CD8-positive, alpha-beta memory T cell (primary cell): ENCODE results near the gene AKR1A1. TPM values are rescaled to one million over a fixed set of nuclear protein-coding genes. Genes with fewer than 3 reads are reported as not detected.
A peak's percentile ranks its signal among the peaks of the same experiment; 100 is the strongest.

Source experiments
- CTCF ChIA-PET: fragments of 350-600 bp; sonication (Branson Sonifier 250); formaldehyde crosslinking; loops from one replicate; lab custom pipeline; 2021; ENCODE audit warnings: antibody characterized with exemption; lab: Charles Lee
- POLR2A ChIA-PET: fragments of 350-600 bp; sonication (Branson Sonifier 250); formaldehyde crosslinking; loops from one replicate; lab custom pipeline; 2021; ENCODE audit warnings: antibody characterized with exemption; lab: Charles Lee
- DNase-seq, 5 donors: peaks; one replicate each; pipeline versions ENCODE4 v3.0.0 to v3.0.0-alpha.2; 2020 to 2022; ENCODE audit warnings: mixed read lengths in 1 of 5
- H3K27ac ChIP-seq: one replicate; pipeline ENCODE4 v1.7.0; 2013; ENCODE audit warnings: low read depth, mild to moderate bottlenecking, low read length, moderate library complexity
- H3K27me3 ChIP-seq: 2 replicates; pipeline ENCODE4 v1.7.0; 2013; ENCODE audit warnings: low read length, mild to moderate bottlenecking; ENCODE audit not compliant: insufficient read depth, poor library complexity, severe bottlenecking
- H3K36me3 ChIP-seq: 2 replicates; pipeline ENCODE4 v1.7.0; 2013; ENCODE audit warnings: mild to moderate bottlenecking, low read length, moderate library complexity; ENCODE audit not compliant: insufficient read depth
- H3K4me1 ChIP-seq: 2 replicates; pipeline ENCODE4 v1.7.0; 2013; ENCODE audit warnings: mild to moderate bottlenecking, low read length, moderate library complexity; ENCODE audit not compliant: insufficient read depth
- H3K4me3 ChIP-seq: 2 replicates; pipeline ENCODE4 v1.7.0; 2013; ENCODE audit warnings: mild to moderate bottlenecking, low read length
- H3K9me3 ChIP-seq: 2 replicates; pipeline ENCODE4 v1.7.0; 2013; ENCODE audit warnings: mild to moderate bottlenecking, low read length
- H3K27ac Mint-ChIP-seq, 8 donors: one replicate each; pipeline ENCODE4 v1.8.0; 2020 to 2021; ENCODE audit warnings: mixed read lengths in 8 of 8, mild to moderate bottlenecking in 6 of 8, inconsistent platforms in 3 of 8, moderate library complexity in 3 of 8
- H3K27me3 Mint-ChIP-seq, 2 donors: one replicate each; pipeline ENCODE4 v1.8.0; 2020 to 2021; ENCODE audit warnings: mixed read lengths in 2 of 2, mild to moderate bottlenecking in 1 of 2, moderate library complexity in 1 of 2
- H3K36me3 Mint-ChIP-seq, 3 donors: one replicate each; pipeline ENCODE4 v1.8.0; 2020 to 2021; ENCODE audit warnings: mixed read lengths in 3 of 3, inconsistent platforms in 1 of 3, mild to moderate bottlenecking in 1 of 3
- H3K4me1 Mint-ChIP-seq, 3 donors: one replicate each; pipeline ENCODE4 v1.8.0; 2020 to 2021; ENCODE audit warnings: mixed read lengths in 3 of 3, inconsistent platforms in 1 of 3, mild to moderate bottlenecking in 1 of 3
- H3K4me3 Mint-ChIP-seq, 7 donors: one replicate each; pipeline ENCODE4 v1.8.0; 2020 to 2021; ENCODE audit warnings: mixed read lengths in 7 of 7, mild to moderate bottlenecking in 6 of 7, moderate library complexity in 4 of 7, inconsistent platforms in 2 of 7
- H3K9me3 Mint-ChIP-seq, 5 donors: one replicate each; pipeline ENCODE4 v1.8.0; 2020 to 2022; ENCODE audit warnings: mixed read lengths in 5 of 5, mild to moderate bottlenecking in 3 of 5, moderate library complexity in 2 of 5, inconsistent platforms in 1 of 5
- polyA plus RNA-seq: library from polyadenylated mRNA; unstranded; fragments of 300-500 nt; fragmentation: Illumina TruSeq; gene quantifications from one replicate; pipeline ENCODE4 v1.2.3, GENCODE V29; 2021
- total RNA-seq, 2 experiments: library from RNA; stranded (reverse); gene quantifications; one replicate each; pipeline ENCODE4 v1.2.3, GENCODE V29; 2021

The AKR1A1 gene
- total and polyA plus RNA-seq, 3 experiments from 2014 or later = 98.3 to 217 (median 204) TPM

DNA sequence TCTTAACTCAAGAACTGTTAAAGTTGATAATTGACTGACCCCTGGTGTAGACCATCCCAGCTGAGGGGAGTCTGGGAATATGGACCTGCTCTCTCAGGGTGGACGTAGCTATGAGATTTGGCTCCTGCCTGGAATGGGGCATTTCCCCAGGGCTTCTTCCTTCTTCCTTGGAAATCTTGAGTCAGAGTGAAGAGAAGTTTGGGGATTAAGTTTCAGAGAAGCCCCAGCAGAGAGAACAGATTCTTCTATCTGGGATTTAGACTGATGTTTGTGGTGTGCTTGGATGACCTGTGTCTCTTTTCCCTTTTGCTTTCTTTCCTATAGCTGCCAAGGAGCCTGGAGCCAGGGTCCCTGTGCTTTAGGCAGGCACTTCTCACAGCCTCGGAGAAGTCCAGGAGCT, 13.2 kb downstream of the AKR1A1 start:
- no peak for DNase-seq
- no peaks in the 10 kb centered on the region for H3K4me1 ChIP-seq
- Mint-ChIP-seq H3K27ac (peak overlapping the region in 1 of 8 donors; percentile 94), H3K4me1 (peaks cover 0 to 3% (median 2%) of the 10 kb centered on the region in 3 donors), H3K36me3 (peaks cover 7 to 61% (median 13%) of the 10 kb centered on the region in 3 donors), H3K4me3 (no peak overlapping the region), H3K27me3 (no peaks in the 10 kb centered on the region), H3K9me3 (no peaks in the 10 kb centered on the region)
- POLR2A ChIA-PET = no interaction called here
- H3K36me3 ChIP-seq = peaks cover 20% of the 10 kb centered on the region
- no peak overlapping the region for H3K27ac ChIP-seq
- no peak overlapping the region for H3K4me3 ChIP-seq
- CTCF ChIA-PET = interaction anchor here (0.8 to 1.5 kb wide), 3 partner anchors 9 to 52 kb away, joined by 3 to 5 read pairs (median 4); no protein-coding TSS in a partner anchor
- H3K9me3 ChIP-seq = no peaks in the 10 kb centered on the region
- H3K27me3 ChIP-seq = no peaks in the 10 kb centered on the region

DNA sequence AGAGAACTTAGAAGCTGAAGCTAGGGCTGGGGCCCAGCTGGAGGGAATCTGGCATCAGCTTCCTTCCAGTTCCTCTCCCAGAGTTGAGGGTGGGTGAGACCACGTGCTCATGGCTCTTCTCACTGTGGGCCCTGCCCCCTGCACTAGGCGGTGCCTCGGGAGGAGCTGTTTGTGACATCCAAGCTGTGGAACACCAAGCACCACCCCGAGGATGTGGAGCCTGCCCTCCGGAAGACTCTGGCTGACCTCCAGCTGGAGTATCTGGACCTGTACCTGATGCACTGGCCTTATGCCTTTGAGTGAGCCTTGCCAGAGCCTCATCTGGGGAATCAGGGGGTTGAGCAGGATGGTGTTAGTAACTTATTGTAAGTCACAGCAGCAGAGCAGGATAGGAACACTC, 16.1 kb downstream of the AKR1A1 start:
- H3K27ac ChIP-seq = no peak overlapping the region
- Mint-ChIP-seq H3K4me3 (no peak overlapping the region), H3K9me3 (no peaks in the 10 kb centered on the region), H3K27me3 (no peaks in the 10 kb centered on the region), H3K27ac (peak overlapping the region in 2 of 8 donors; percentile 55 to 58), H3K36me3 (peaks cover 7 to 56% (median 12%) of the 10 kb centered on the region in 3 donors), H3K4me1 (peaks cover 0 to 2% (median 0%) of the 10 kb centered on the region in 3 donors)
- H3K27me3 ChIP-seq = no peaks in the 10 kb centered on the region
- CTCF ChIA-PET = interaction anchor here (1.2 to 8.2 kb wide), 4 partner anchors 14 to 74 kb away, joined by 4 to 101 read pairs (median 27); partner anchors contain the start of genes NASP and PRDX1
- no peaks in the 10 kb centered on the region for H3K4me1 ChIP-seq
- DNase-seq = no peak
- no peak overlapping the region for H3K4me3 ChIP-seq
- H3K36me3 ChIP-seq = peaks cover 31% of the 10 kb centered on the region
- POLR2A ChIA-PET = interaction anchor here (0.6 kb wide), 1 partner anchor 287 kb away, joined by 7 read pairs; no protein-coding TSS in a partner anchor
- H3K9me3 ChIP-seq = no peaks in the 10 kb centered on the region

DNA sequence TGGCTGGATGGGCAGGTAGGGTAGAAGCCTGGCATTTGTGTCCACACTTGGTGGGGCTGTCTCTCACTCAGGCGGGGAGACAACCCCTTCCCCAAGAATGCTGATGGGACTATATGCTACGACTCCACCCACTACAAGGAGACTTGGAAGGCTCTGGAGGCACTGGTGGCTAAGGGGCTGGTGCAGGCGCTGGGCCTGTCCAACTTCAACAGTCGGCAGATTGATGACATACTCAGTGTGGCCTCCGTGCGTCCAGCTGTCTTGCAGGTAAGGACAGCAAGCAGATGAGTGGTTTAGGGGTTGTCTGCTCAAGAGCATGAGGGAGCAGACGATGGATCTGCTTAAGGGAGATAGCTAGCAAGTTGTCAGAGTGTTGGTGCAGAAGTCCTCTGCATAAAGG, 17.3 kb downstream of the AKR1A1 start:
- no peak overlapping the region for H3K27ac ChIP-seq
- no peak overlapping the region for H3K4me3 ChIP-seq
- H3K9me3 ChIP-seq = no peaks in the 10 kb centered on the region
- POLR2A ChIA-PET = no interaction called here
- DNase-seq = no peak
- H3K36me3 ChIP-seq = peaks cover 31% of the 10 kb centered on the region
- H3K4me1 ChIP-seq = no peaks in the 10 kb centered on the region
- H3K27ac Mint-ChIP-seq = peak overlapping the region in 3 of 8 donors; percentile 18 to 58 (median 43)
- H3K4me3 Mint-ChIP-seq = no peak overlapping the region
- peaks cover 0 to 2% (median 0%) of the 10 kb centered on the region in 3 donors for H3K4me1 Mint-ChIP-seq
- H3K27me3 ChIP-seq = no peaks in the 10 kb centered on the region
- CTCF ChIA-PET = interaction anchor here (0.7 to 8.2 kb wide), 6 partner anchors 13 to 604 kb away, joined by 3 to 101 read pairs (median 15); partner anchors contain the start of genes CCDC163, MMACHC, NASP and TESK2
- no peaks in the 10 kb centered on the region for H3K27me3 Mint-ChIP-seq
- H3K9me3 Mint-ChIP-seq = no peaks in the 10 kb centered on the region
- peaks cover 7 to 49% (median 10%) of the 10 kb centered on the region in 3 donors for H3K36me3 Mint-ChIP-seq

DNA sequence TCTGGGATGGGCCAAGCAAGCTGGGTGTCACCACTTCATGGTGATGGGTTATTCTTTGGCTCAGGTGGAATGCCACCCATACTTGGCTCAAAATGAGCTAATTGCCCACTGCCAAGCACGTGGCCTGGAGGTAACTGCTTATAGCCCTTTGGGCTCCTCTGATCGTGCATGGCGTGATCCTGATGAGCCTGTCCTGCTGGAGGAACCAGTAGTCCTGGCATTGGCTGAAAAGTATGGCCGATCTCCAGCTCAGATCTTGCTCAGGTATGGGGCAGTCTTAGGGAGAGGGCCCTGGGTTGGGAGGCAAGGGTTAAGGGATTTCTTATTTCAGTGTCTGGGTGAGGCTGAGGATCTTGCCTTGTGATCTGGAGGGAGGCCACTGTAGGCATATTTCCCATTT, 17.8 kb downstream of the AKR1A1 start:
- Mint-ChIP-seq H3K4me1 (peaks cover 0 to 2% (median 0%) of the 10 kb centered on the region in 3 donors), H3K27me3 (no peaks in the 10 kb centered on the region), H3K4me3 (no peak overlapping the region), H3K9me3 (no peaks in the 10 kb centered on the region), H3K27ac (peak overlapping the region in 5 of 8 donors; percentile 18 to 58 (median 29)), H3K36me3 (peaks cover 7 to 45% (median 10%) of the 10 kb centered on the region in 3 donors)
- H3K27ac ChIP-seq = no peak overlapping the region
- no peak for DNase-seq
- no peaks in the 10 kb centered on the region for H3K4me1 ChIP-seq
- ChIA-PET CTCF (interaction anchor here (1.2 to 8.2 kb wide), 9 partner anchors 13 to 554 kb away, joined by 3 to 101 read pairs (median 12); partner anchors contain the start of genes CCDC163, MMACHC, NASP and PRDX1), POLR2A (interaction anchor here (2.5 kb wide), 1 partner anchor 47 kb away, joined by 8 read pairs; the partner anchor contains the start of gene PRDX1)
- H3K4me3 ChIP-seq = no peak overlapping the region
- H3K9me3 ChIP-seq = no peaks in the 10 kb centered on the region
- peaks cover 31% of the 10 kb centered on the region for H3K36me3 ChIP-seq
- no peaks in the 10 kb centered on the region for H3K27me3 ChIP-seq

DNA sequence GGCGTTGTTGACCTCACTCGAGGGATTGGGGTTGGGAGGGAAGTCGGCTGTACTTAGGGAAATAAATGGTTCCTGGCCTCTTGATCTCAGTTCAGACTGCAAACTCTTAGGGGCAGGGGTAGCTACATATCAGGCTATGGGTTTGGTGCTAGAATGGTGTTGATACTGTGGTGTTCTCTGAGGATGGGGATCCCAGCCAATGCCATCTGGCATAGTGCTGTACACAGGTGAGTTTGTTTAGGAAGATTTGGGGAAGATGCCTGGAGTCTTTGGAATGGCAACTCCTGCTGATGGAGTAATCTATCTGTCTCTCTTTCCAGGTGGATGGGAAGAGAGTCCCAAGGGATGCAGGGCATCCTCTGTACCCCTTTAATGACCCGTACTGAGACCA, 18.9 kb downstream of the AKR1A1 start:
- H3K4me3 ChIP-seq = no peak overlapping the region
- Mint-ChIP-seq H3K4me1 (no peaks in the 10 kb centered on the region), H3K4me3 (no peak overlapping the region), H3K27me3 (no peaks in the 10 kb centered on the region), H3K27ac (peak overlapping the region in 5 of 8 donors; percentile 43 to 86 (median 49)), H3K9me3 (no peaks in the 10 kb centered on the region), H3K36me3 (peaks cover 4 to 37% (median 8%) of the 10 kb centered on the region in 3 donors)
- ChIA-PET POLR2A (interaction anchor here (2.5 kb wide), 1 partner anchor 48 kb away, joined by 8 read pairs; the partner anchor contains the start of gene PRDX1), CTCF (interaction anchor here (0.8 to 8.2 kb wide), 14 partner anchors 9 to 235 kb away, joined by 3 to 101 read pairs (median 5); partner anchors contain the start of genes AKR1A1, CCDC163, MMACHC and NASP)
- H3K36me3 ChIP-seq = peaks cover 31% of the 10 kb centered on the region
- H3K4me1 ChIP-seq = no peaks in the 10 kb centered on the region
- no peak for DNase-seq
- H3K27me3 ChIP-seq = no peaks in the 10 kb centered on the region
- no peak overlapping the region for H3K27ac ChIP-seq
- H3K9me3 ChIP-seq = no peaks in the 10 kb centered on the region

DNA sequence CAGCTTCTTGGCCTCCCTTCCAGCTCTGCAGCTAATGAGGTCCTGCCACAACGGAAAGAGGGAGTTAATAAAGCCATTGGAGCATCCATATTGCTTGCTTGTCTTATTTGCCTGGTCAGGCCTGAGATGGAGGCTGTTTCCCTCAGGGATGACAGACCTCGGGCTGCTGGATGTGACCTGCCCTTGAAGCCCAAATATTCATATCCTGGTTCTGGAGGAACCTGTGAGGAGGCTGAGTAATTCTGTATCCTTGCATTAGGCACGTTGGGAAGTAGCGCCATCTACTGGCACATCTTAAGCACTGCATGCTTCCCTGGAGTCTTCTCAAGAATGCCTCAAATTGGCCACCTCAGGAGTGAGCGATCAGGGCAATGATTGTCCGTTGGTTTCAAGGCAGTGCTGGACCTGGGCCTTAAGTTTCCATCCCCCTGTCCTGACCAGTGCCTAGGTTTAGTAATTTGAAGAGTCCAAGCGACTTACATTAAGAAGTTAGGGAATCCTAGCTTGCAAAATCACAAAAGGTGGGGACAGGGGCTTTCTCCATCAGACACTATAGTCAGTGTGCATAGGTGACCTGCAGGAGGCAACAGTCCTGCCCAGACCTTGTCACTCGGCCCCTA, 19.4 kb downstream of the AKR1A1 start:
- CTCF ChIA-PET = interaction anchor here (0.6 to 8.2 kb wide), 19 partner anchors 9 to 235 kb away, joined by 3 to 101 read pairs (median 3); partner anchors contain the start of genes AKR1A1, CCDC163, MMACHC and MUTYH
- peaks cover 31% of the 10 kb centered on the region for H3K36me3 ChIP-seq

DNA sequence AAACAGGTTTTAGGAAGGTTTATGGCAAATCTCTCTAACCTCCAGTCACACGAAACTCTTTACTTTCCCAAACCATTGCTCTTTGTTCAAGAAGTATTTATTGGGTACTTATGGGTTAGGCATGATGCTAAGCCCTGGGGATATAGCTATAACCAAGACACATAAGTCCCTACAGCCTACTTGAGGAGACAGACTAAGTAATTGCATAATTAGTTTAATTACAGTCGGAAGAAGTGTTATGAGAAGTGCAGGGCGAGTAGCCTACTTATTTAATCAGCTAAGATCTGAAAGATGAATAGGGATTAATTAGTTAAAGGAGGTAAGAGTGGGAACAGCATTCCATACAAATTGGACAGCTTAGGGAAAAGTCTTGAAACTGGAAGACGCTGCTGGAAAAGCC, 20.0 kb downstream of the AKR1A1 start:
- Mint-ChIP-seq H3K27me3 (no peaks in the 10 kb centered on the region), H3K4me1 (no peaks in the 10 kb centered on the region), H3K9me3 (no peaks in the 10 kb centered on the region), H3K4me3 (no peak overlapping the region), H3K27ac (peak overlapping the region in 1 of 8 donors; percentile 33), H3K36me3 (peaks cover 4 to 36% (median 8%) of the 10 kb centered on the region in 3 donors)
- ChIA-PET POLR2A (interaction anchor here (2.5 kb wide), 1 partner anchor 49 kb away, joined by 8 read pairs; the partner anchor contains the start of gene PRDX1), CTCF (interaction anchor here (0.6 to 8.2 kb wide), 10 partner anchors 10 to 231 kb away, joined by 3 to 101 read pairs (median 4); partner anchors contain the start of genes CCDC163, MMACHC, MUTYH and NASP)
- no peaks in the 10 kb centered on the region for H3K4me1 ChIP-seq
- H3K27ac ChIP-seq = no peak overlapping the region
- no peaks in the 10 kb centered on the region for H3K27me3 ChIP-seq
- H3K36me3 ChIP-seq = peaks cover 31% of the 10 kb centered on the region
- DNase-seq = no peak
- no peak overlapping the region for H3K4me3 ChIP-seq
- H3K9me3 ChIP-seq = no peaks in the 10 kb centered on the region

More for the DNA sequence above, 19.4 kb downstream of the AKR1A1 start:
- Histone ChIP-seq H3K4me3 (no peak overlapping the region), H3K27ac (no peak overlapping the region), H3K4me1 (no peaks in the 10 kb centered on the region), H3K9me3 (no peaks in the 10 kb centered on the region), H3K27me3 (no peaks in the 10 kb centered on the region)
- no peaks in the 10 kb centered on the region for H3K4me1 Mint-ChIP-seq
- POLR2A ChIA-PET = interaction anchor here (2.5 kb wide), 1 partner anchor 49 kb away, joined by 8 read pairs; the partner anchor contains the start of gene PRDX1
- peak overlapping the region in 6 of 8 donors; percentile 21 to 86 (median 48) for H3K27ac Mint-ChIP-seq
- H3K4me3 Mint-ChIP-seq = no peak overlapping the region
- peaks cover 4 to 37% (median 8%) of the 10 kb centered on the region in 3 donors for H3K36me3 Mint-ChIP-seq
- no peaks in the 10 kb centered on the region for H3K9me3 Mint-ChIP-seq
- no peaks in the 10 kb centered on the region for H3K27me3 Mint-ChIP-seq
- peak; percentile 47 to 80 (median 64) for DNase-seq
